SK-N-SH (cell line): Measurements from ENCODE around the gene TCF25. TPM values are rescaled to one million over a fixed set of nuclear protein-coding genes. Genes with fewer than 3 reads are reported as not detected.
"Not testable (repeated sequence)": the region's sequence is repeated elsewhere in the genome, so short reads cannot be mapped to it uniquely, and the experiment has no call there.

Experiments used
- CTCF ChIA-PET: fragments of 300-600, 350-600 bp; formaldehyde crosslinking; extraction: SDS; loops from one replicate; lab custom pipeline; 2021; lab: Yijun Ruan, JAX
- POLR2A ChIA-PET: fragments of 350-600 bp; sonication (Branson Sonifier 250); formaldehyde crosslinking; extraction: SDS; loops from one replicate; lab custom pipeline; 2020; ENCODE audit warnings: antibody characterized with exemption, inconsistent platforms; lab: Yijun Ruan, JAX
- DNase-seq: peaks from one replicate; pipeline ENCODE4 v3.0.0; 2012
- H2AFZ ChIP-seq: fragments of 200-600 bp; sonication (generic); 2 replicates; pipeline ENCODE4 v1.8.1; 2016; ENCODE audit warnings: antibody characterized with exemption, mild to moderate bottlenecking, low read depth
- H3F3A ChIP-seq: fragments of 200-600 bp; sonication (generic); replicated peaks from 2 replicates; pipeline ENCODE3; 2016; ENCODE audit warnings: antibody characterized with exemption, mild to moderate bottlenecking; ENCODE audit not compliant: insufficient read depth
- H3K27ac ChIP-seq, 2 experiments: fragments of 200-500 bp in 1 of 2; fragments of 200-600 bp in 1 of 2; sonication (Bioruptor generic) in 1 of 2; sonication (generic), shearing (Covaris generic) in 1 of 2; 2 replicates each; pipeline versions ENCODE4 v1.5.1 to v1.6.1; 2014 to 2016; ENCODE audit warnings: low read depth in 2 of 2, inconsistent platforms in 1 of 2, low read length in 1 of 2, mild to moderate bottlenecking in 1 of 2, mixed read lengths in 1 of 2
- H3K27me3 ChIP-seq: fragments of 200-600 bp; sonication (generic), shearing (Covaris generic); 2 replicates; pipeline ENCODE4 v1.6.1; 2016; ENCODE audit warnings: mixed run types; ENCODE audit not compliant: insufficient read depth
- H3K36me3 ChIP-seq, 2 experiments: fragments of 200-500 bp in 1 of 2; fragments of 200-600 bp in 1 of 2; sonication (Bioruptor generic) in 1 of 2; sonication (generic) in 1 of 2; replicated peaks in 1 of 2; 2 replicates each; pipeline versions ENCODE3 to v1.5.1; 2014 to 2016; ENCODE audit warnings: low read length in 1 of 2, mild to moderate bottlenecking in 1 of 2; ENCODE audit not compliant: insufficient read depth in 2 of 2, control insufficient read depth in 1 of 2
- H3K4me1 ChIP-seq, 2 experiments: fragments of 200-500 bp in 1 of 2; fragments of 200-600 bp in 1 of 2; sonication (Bioruptor generic) in 1 of 2; sonication (generic), shearing (Covaris generic) in 1 of 2; 2 replicates each; pipeline versions ENCODE4 v1.5.1 to v1.6.1; 2014 to 2016; ENCODE audit warnings: low read depth in 1 of 2, low read length in 1 of 2, mixed run types in 1 of 2; ENCODE audit not compliant: insufficient read depth in 2 of 2, control insufficient read depth in 1 of 2
- H3K4me2 ChIP-seq: fragments of 200-600 bp; sonication (generic), shearing (Covaris generic); 2 replicates; pipeline ENCODE4 v1.6.1; 2017; ENCODE audit warnings: mixed run types
- H3K4me3 ChIP-seq, 2 experiments: fragments of 200-500 bp in 1 of 2; fragments of 200-600 bp in 1 of 2; sonication (Bioruptor generic) in 1 of 2; sonication (generic), shearing (Covaris generic) in 1 of 2; 2 replicates each; pipeline versions ENCODE4 v1.5.1 to v1.8.1; 2014 to 2016; ENCODE audit warnings: low read depth in 2 of 2, inconsistent platforms in 1 of 2, low read length in 1 of 2, mild to moderate bottlenecking in 1 of 2, mixed read lengths in 1 of 2, moderate library complexity in 1 of 2
- H3K79me2 ChIP-seq: fragments of 200-600 bp; sonication (generic); 2 replicates; pipeline ENCODE4 v1.8.1; 2017; ENCODE audit warnings: mild to moderate bottlenecking; ENCODE audit not compliant: insufficient read depth
- H3K9ac ChIP-seq: fragments of 200-600 bp; sonication (generic); 2 replicates; pipeline ENCODE4 v1.6.1; 2017; ENCODE audit warnings: mixed run types
- H3K9me2 ChIP-seq: fragments of 200-600 bp; sonication (generic); 2 replicates; pipeline ENCODE4 v1.6.1; 2017; ENCODE audit warnings: mixed run types
- H3K9me3 ChIP-seq: fragments of 200-600 bp; sonication (generic); 2 replicates; pipeline ENCODE4 v1.6.1; 2017; ENCODE audit warnings: mixed run types, mild to moderate bottlenecking, moderate library complexity
- H4K20me1 ChIP-seq: fragments of 200-600 bp; sonication (generic); 2 replicates; pipeline ENCODE4 v1.6.1; 2017; ENCODE audit warnings: mild to moderate bottlenecking, mixed run types; ENCODE audit not compliant: insufficient read depth
- CHD2 ChIP-seq: fragments of 150-350 bp; IDR thresholded peaks from 2 replicates; pipeline ENCODE4 v1.6.1; 2018; ENCODE audit warnings: low read length; ENCODE audit not compliant: partially characterized antibody
- ELF1 ChIP-seq: IDR thresholded peaks from 2 replicates; pipeline ENCODE4 v1.4.0; 2012
- EZH2phosphoT487 ChIP-seq: fragments of 200-600 bp; sonication (generic); IDR thresholded peaks from 2 replicates; pipeline ENCODE4 v1.6.1; 2017; ENCODE audit warnings: low read depth, mixed run types, mild to moderate bottlenecking, antibody characterized with exemption, moderate library complexity, borderline replicate concordance
- FOXJ3 ChIP-seq: sonication (generic); formaldehyde crosslinking; IDR thresholded peaks from 2 replicates; pipeline ENCODE4 v1.5.1; 2020; ENCODE audit warnings: mild to moderate bottlenecking, missing genetic modification reagents
- JUND ChIP-seq: IDR thresholded peaks from 2 replicates; pipeline ENCODE4 v1.4.0; 2012
- MAX ChIP-seq: IDR thresholded peaks from 2 replicates; pipeline ENCODE4 v1.4.0; 2012; ENCODE audit warnings: low read depth
- MEF2A ChIP-seq: IDR thresholded peaks from 2 replicates; pipeline ENCODE4 v1.4.0; 2012; ENCODE audit warnings: low read depth, borderline replicate concordance
- MXI1 ChIP-seq: IDR thresholded peaks from 2 replicates; pipeline ENCODE4 v1.6.1; 2012; ENCODE audit warnings: mild to moderate bottlenecking, low read depth, low read length, improper control_type of control experiment
- NFIC ChIP-seq: IDR thresholded peaks from 2 replicates; pipeline ENCODE4 v1.4.0; 2012; ENCODE audit warnings: borderline replicate concordance
- NRF1 ChIP-seq: IDR thresholded peaks from 2 replicates; pipeline ENCODE4 v1.6.1; 2012; ENCODE audit warnings: low read depth, mild to moderate bottlenecking, low read length
- PBX3 ChIP-seq: IDR thresholded peaks from 2 replicates; pipeline ENCODE4; 2012
- POLR2AphosphoS5 ChIP-seq: IDR thresholded peaks from 2 replicates; pipeline ENCODE4 v1.6.1; 2012; ENCODE audit warnings: low read depth, low read length
- RXRA ChIP-seq: IDR thresholded peaks from 2 replicates; pipeline ENCODE4 v1.4.0; 2012; ENCODE audit warnings: low read depth, mild to moderate bottlenecking, borderline replicate concordance
- SIN3A ChIP-seq: IDR thresholded peaks from 2 replicates; pipeline ENCODE4 v1.6.1; 2012; ENCODE audit warnings: low read depth, mild to moderate bottlenecking, low read length, moderate library complexity, borderline replicate concordance
- USF2 ChIP-seq: fragments of 150-350 bp; IDR thresholded peaks from 2 replicates; pipeline ENCODE4 v1.6.1; 2017; ENCODE audit warnings: antibody characterized with exemption, low read length, low read depth, borderline replicate concordance
- YY1 ChIP-seq: IDR thresholded peaks from 2 replicates; pipeline ENCODE4 v1.4.0; 2012; ENCODE audit warnings: low read depth, mild to moderate bottlenecking
- ZBTB33 ChIP-seq: IDR thresholded peaks from 2 replicates; pipeline ENCODE4 v1.4.0; 2012; ENCODE audit warnings: low read depth, borderline replicate concordance
- WGBS: methylation state at CpG from one replicate; pipeline ENCODE4 v1.1.6; 2017; ENCODE audit warnings: low lambda C conversion rate; 5-methylcytosine and 5-hydroxymethylcytosine counted together
- polyA plus RNA-seq, 3 experiments: library from polyadenylated mRNA; depleted of rRNA; stranded (reverse); fragments of >200 nt; gene quantifications; 2 replicates each; pipeline ENCODE4 v1.2.3, GENCODE V29; 2012

TCF25 gene
- polyA plus RNA-seq, 1 of the 3 experiments (the other 2 are of a cell fraction): 208 TPM

GRCh38 chr16:89913408-89914387, 40.3 kb downstream of the TCF25 start (continued):
- no peak for TF ChIP-seq PBX3

- POLR2A ChIA-PET, H3K9me3 ChIP-seq, H4K20me1 ChIP-seq, H3K79me2 ChIP-seq, H3K27me3 ChIP-seq, H3K9ac ChIP-seq, DNase-seq, CTCF ChIA-PET, H2AFZ ChIP-seq, H3K27ac ChIP-seq, H3K4me2 ChIP-seq, H3K4me3 ChIP-seq, H3F3A ChIP-seq, H3K9me2 ChIP-seq: not testable (repeated sequence)
- 75% methylated on average over 10 of the region's 11 CpGs for WGBS
- peaks cover 0 to 27% of the 10 kb centered on the region in 2 experiments; a peak in 3 of 4 replicates for H3K4me1 ChIP-seq
- H3K36me3 ChIP-seq: peaks cover 8 to 20% of the 10 kb centered on the region in 2 experiments
Measured at GRCh38 chr16:89914642-89915285, 41.4 kb downstream of the TCF25 start.

- DNase-seq: no peak
- no peaks in the 10 kb centered on the region for H4K20me1 ChIP-seq
- H3K9ac ChIP-seq: no peak overlapping the region
- CTCF ChIA-PET: no interaction called here
- H3K4me1 ChIP-seq: peaks cover 3 to 31% of the 10 kb centered on the region in 2 experiments; a peak in 3 of 4 replicates
- no peaks in the 10 kb centered on the region for H3K9me2 ChIP-seq
- WGBS: 96% methylated on average over 30 of the region's 40 CpGs
- no peak overlapping the region for H3K4me2 ChIP-seq
- peaks cover 8 to 17% of the 10 kb centered on the region in 2 experiments for H3K36me3 ChIP-seq
- peaks cover 4% of the 10 kb centered on the region; the same call in 1 of the 2 replicates for H3K79me2 ChIP-seq
- H3K9me3 ChIP-seq: no peaks in the 10 kb centered on the region
- no peak overlapping the region for H3K27ac ChIP-seq
- no peak overlapping the region for H2AFZ ChIP-seq
- no peak overlapping the region for H3K4me3 ChIP-seq
- POLR2A ChIA-PET: no interaction called here
- TF ChIP-seq FOXJ3 (CRISPR knock-in tag) (no peak), SIN3A (no peak), USF2 (no peak), NRF1 (no peak), NFIC (no peak), EZH2phosphoT487 (no peak), RXRA (no peak), MAX (no peak), ZBTB33 (no peak), MEF2A (no peak), POLR2AphosphoS5 (no peak), MXI1 (no peak), YY1 (no peak), ELF1 (no peak), CHD2 (no peak), JUND (no peak)
- TF ChIP-seq, all 33 proteins: peak for 0
- H3F3A ChIP-seq: peaks cover 10% of the 10 kb centered on the region
- no peaks in the 10 kb centered on the region for H3K27me3 ChIP-seq
Measured at GRCh38 chr16:89915303-89916232, 42.2 kb downstream of the TCF25 start.
